GM13977 (cell line): Measurements from ENCODE around the gene ADCY5.

ENCODE experiments used
- DNase-seq: peaks from one replicate; pipeline ENCODE4 v3.0.0; 2012; ENCODE audit warnings: low spot score
- CTCF ChIP-seq: IDR thresholded peaks from 2 replicates; pipeline ENCODE4 v1.5.1; 2012; ENCODE audit warnings: mild to moderate bottlenecking, control low read depth; ENCODE audit not compliant: insufficient read depth; ENCODE audit errors: extremely low read depth, missing control alignments
- in situ Hi-C: fragments of 300-500 bp; cut with MboI; formaldehyde crosslinking; loops from one replicate; pipeline ENCODE4 v1.12.0; 2022; ENCODE audit warnings: low sequenced_read_pairs, low pct_unique_long_range_greater_than_20kb, mixed read lengths, inconsistent platforms; ENCODE audit not compliant: unreplicated experiment

Gene ADCY5

GRCh38 chr3:123365450-123366143 is 83.3 kb downstream of the ADCY5 start:
- in situ Hi-C loops = no loop called here
- DNase-seq = no peak
- no peak for TF ChIP-seq CTCF

GRCh38 chr3:123361071-123361470 is 87.8 kb downstream of the ADCY5 start:
- in situ Hi-C loops = no loop called here
- DNase-seq = no peak
- TF ChIP-seq CTCF = no peak

- in situ Hi-C loops = no loop called here
- no peak for TF ChIP-seq CTCF
- no peak for DNase-seq
These were observed 91.6 kb downstream of the ADCY5 start for GRCh38 chr3:123357275-123357674.

GRCh38 chr3:123353850-123354233 is 95.0 kb downstream of the ADCY5 start:
- no peak for DNase-seq
- no peak for TF ChIP-seq CTCF
- in situ Hi-C loops = no loop called here

- in situ Hi-C loops = no loop called here
- no peak for DNase-seq
- no peak for TF ChIP-seq CTCF
These were observed 95.6 kb downstream of the ADCY5 start for GRCh38 chr3:123353227-123353849.

- no peak for DNase-seq
- in situ Hi-C loops = no loop called here
- no peak for TF ChIP-seq CTCF
These were observed 96.7 kb downstream of the ADCY5 start for GRCh38 chr3:123352134-123352554.
